Spleen (tissue), 13 donors: ENCODE measurements around the gene KLHL34. TPM values are rescaled to one million over a fixed set of nuclear protein-coding genes. Genes with fewer than 3 reads are reported as not detected.

ENCODE experiments used
- DNase-seq: peaks from one replicate; pipeline ENCODE4 v3.0.0-alpha.2; 2020
- H3K27ac ChIP-seq, 8 donors: fragments of 200-600 bp; sonication (generic) in 7 of 8; 1 replicate in 4 of 8; 2 replicates in 4 of 8; pipeline versions ENCODE4 v1.5.0 to v1.8.0; 2016 to 2021; ENCODE audit warnings: inconsistent platforms in 4 of 8, mild to moderate bottlenecking in 4 of 8, moderate library complexity in 1 of 8
- H3K27me3 ChIP-seq, 7 donors: fragments of 200-600 bp; sonication (generic) in 6 of 7; replicated peaks in 1 of 7; 1 replicate in 4 of 7; 2 replicates in 3 of 7; pipeline versions ENCODE4 v1.5.0 to v1.8.0; 2016 to 2021; ENCODE audit warnings: inconsistent platforms in 3 of 7, mild to moderate bottlenecking in 1 of 7
- H3K36me3 ChIP-seq, 6 donors: fragments of 200-600 bp; sonication (generic) in 5 of 6; 1 replicate in 4 of 6; 2 replicates in 2 of 6; pipeline versions ENCODE4 v1.5.0 to v1.8.0; 2016 to 2021; ENCODE audit warnings: inconsistent platforms in 2 of 6
- H3K4me1 ChIP-seq, 6 donors: fragments of 200-600 bp; sonication (generic) in 5 of 6; 1 replicate in 3 of 6; 2 replicates in 3 of 6; pipeline versions ENCODE4 v1.5.0 to v1.8.0; 2016 to 2021; ENCODE audit warnings: inconsistent platforms in 3 of 6
- H3K4me3 ChIP-seq, 8 donors: fragments of 200-600 bp; sonication (generic) in 7 of 8; 1 replicate in 4 of 8; 2 replicates in 4 of 8; pipeline versions ENCODE4 v1.5.0 to v1.8.0; 2016 to 2021; ENCODE audit warnings: inconsistent platforms in 4 of 8, mild to moderate bottlenecking in 4 of 8, moderate library complexity in 2 of 8
- H3K9me3 ChIP-seq, 8 donors: fragments of 200-600 bp; sonication (generic) in 7 of 8; 1 replicate in 4 of 8; 2 replicates in 4 of 8; pipeline versions ENCODE4 v1.5.0 to v1.8.0; 2016 to 2021; ENCODE audit warnings: inconsistent platforms in 4 of 8
- POLR2A ChIP-seq, 3 donors: fragments of 450-650 bp; IDR thresholded peaks; one replicate each; pipeline ENCODE4 v1.5.1; 2017; ENCODE audit warnings: antibody characterized with exemption in 3 of 3, mild to moderate bottlenecking in 1 of 3
- POLR2AphosphoS5 ChIP-seq, 3 donors: sonication (generic); formaldehyde crosslinking; IDR thresholded peaks; one replicate each; pipeline ENCODE4 v1.5.1; 2017; ENCODE audit warnings: antibody characterized with exemption in 3 of 3
- WGBS, 5 donors: extraction: QIAGEN DNeasy Blood & Tissue Kit in 3 of 5; methylation state at CpG; one replicate each; pipeline versions ENCODE4 v1.1.5 to v1.1.7; 2013 to 2018; 5-methylcytosine and 5-hydroxymethylcytosine counted together
- intact Hi-C: fragments of 100-400 bp; cut with DNase I; formaldehyde crosslinking; loops from one replicate; pipeline ENCODE4 v1.15.0; 2023; ENCODE audit warnings: low total_unique reads
- long read RNA-seq, 2 donors: transcript quantifications; one replicate each; lab custom pipeline, GENCODE V29; 2026
- polyA plus RNA-seq, 3 donors: library from polyadenylated mRNA; stranded (reverse); fragments of 200-250 nt; gene quantifications; one replicate each; pipeline ENCODE4 v1.2.1, GENCODE V29; 2013
- total RNA-seq, 7 donors: library from RNA; depleted of rRNA in 3 of 7; stranded (reverse); fragments of >200 nt in 3 of 7; fragmentation: NEBNext Ultra II Directional in 4 of 7; extraction: Animal tissue kit (Norgen Biotek cat#: 25700) in 4 of 7; gene quantifications; one replicate each; pipeline versions ENCODE4 v1.1.0 to v1.2.1, GENCODE V29; 2016 to 2021
- TF ChIP-seq, protein P1 (sequence below), 11 experiments: fragments of 200-600 bp in 7 of 11; fragments of 450-650 bp in 4 of 11; sonication (generic) in 4 of 11; IDR thresholded peaks in 8 of 11; conservative IDR thresholded peaks in 3 of 11; 1 replicate in 7 of 11; 2 replicates in 4 of 11; pipeline versions ENCODE4 v1.4.0 to v1.8.0; 2016 to 2021; ENCODE audit warnings: antibody characterized with exemption in 11 of 11, inconsistent platforms in 4 of 11, mild to moderate bottlenecking in 1 of 11
- donor health status: healthy with polysubstance abuse.
- donor health status: DM: no; HTN: no; CAD: no; lungs with moderate emphysema.
- donor health status: DM: no; HTN: no; CAD: no.
- donor health status: Bipolar disorder and iron deficiency.
- donor health status: healthy.
- donor health status: DM: no; HTN: no; CAD: no.
- donor health status: DM: yes; HTN: yes; CAD: no.

KLHL34 gene, protein sequence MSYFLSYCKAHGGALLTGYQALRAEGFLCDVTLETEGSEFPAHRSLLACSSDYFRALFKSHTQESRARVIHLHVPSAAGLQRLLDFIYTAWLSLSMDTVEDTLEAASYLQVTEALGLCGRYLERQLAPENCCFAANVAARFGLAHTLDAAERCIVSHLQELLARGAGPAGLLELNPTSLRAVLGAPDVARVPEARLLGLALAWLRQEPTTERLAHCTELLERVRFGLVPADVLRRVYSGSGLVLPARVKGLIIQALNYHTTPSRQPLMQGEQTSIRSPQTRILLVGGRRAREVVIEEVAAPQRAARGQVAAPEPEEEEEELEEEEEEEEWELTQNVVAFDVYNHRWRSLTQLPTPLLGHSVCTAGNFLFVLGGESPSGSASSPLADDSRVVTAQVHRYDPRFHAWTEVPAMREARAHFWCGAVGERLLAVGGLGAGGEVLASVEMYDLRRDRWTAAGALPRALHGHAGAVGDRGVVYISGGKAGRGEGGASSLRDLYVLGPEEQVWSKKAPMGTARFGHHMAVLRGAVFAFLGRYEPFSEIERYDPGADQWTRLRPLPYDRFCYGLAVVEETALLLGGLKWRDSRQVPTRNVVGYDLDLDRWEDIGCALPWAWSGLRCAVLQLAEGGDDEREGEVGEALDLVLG
- total RNA-seq, result under 1 TPM in 5 of 7 donors, not detected in 2; 0.14 to 0.63 (median 0.54) TPM
- polyA plus RNA-seq, result under 1 TPM; 0.18 to 0.48 (median 0.26) TPM
- long read RNA-seq, donor 1, partial matches to known transcripts, result 0 of 1 reads
- long read RNA-seq, donor 1, other reads (novel, unspliced or antisense), result 0 of 1 reads
- long read RNA-seq, donor 2, result 0 reads

DNA sequence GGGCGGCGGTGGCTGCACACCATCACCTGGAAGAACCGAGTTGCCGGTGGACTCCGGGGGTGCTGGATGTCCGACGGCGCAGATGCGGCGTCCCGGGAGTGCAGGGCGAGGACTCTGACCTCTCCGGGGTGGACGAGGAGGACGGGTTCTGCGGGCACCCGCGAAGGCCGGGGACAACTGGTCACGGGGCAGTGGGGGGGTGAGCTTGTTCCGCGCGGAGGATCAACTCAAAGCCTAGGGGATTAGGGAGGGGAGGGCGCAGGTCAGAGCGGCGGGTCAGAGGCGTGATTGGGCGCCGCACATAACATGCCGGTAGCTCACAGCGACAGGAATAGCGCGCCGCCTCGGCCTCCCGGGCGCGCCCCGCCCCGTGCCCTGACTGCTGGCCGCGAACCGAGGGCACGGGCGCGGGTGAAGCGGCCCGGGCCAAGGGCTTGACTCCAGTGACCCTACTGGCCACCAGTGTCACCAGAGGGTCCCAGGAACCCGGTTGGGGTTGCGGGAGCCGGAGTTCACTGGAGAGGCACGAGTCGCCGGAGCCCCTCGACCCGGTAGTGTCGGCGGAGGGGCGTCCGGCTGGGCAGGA, at the start of gene KLHL34:
KLHL34 (minus strand) TSS at position 179 of the 586 bp plus-strand sequence. CDS start 542 bp downstream, outside the sequence.
- intact Hi-C loops, result no loop called here
- Histone ChIP-seq H3K4me1 (peaks cover 0 to 8% (median 0%) of the 10 kb centered on the region in 6 donors), H3K36me3 (no peaks in the 10 kb centered on the region), H3K4me3 (peak within 1 kb of the TSS; percentile 8 to 52 (median 22)), H3K27me3 (peaks cover 0 to 40% (median 25%) of the 10 kb centered on the region in 7 donors), H3K9me3 (peaks cover 0 to 7% (median 0%) of the 10 kb centered on the region in 8 donors), H3K27ac (no peak within 1 kb of the TSS)
- TF ChIP-seq, protein P1, sequence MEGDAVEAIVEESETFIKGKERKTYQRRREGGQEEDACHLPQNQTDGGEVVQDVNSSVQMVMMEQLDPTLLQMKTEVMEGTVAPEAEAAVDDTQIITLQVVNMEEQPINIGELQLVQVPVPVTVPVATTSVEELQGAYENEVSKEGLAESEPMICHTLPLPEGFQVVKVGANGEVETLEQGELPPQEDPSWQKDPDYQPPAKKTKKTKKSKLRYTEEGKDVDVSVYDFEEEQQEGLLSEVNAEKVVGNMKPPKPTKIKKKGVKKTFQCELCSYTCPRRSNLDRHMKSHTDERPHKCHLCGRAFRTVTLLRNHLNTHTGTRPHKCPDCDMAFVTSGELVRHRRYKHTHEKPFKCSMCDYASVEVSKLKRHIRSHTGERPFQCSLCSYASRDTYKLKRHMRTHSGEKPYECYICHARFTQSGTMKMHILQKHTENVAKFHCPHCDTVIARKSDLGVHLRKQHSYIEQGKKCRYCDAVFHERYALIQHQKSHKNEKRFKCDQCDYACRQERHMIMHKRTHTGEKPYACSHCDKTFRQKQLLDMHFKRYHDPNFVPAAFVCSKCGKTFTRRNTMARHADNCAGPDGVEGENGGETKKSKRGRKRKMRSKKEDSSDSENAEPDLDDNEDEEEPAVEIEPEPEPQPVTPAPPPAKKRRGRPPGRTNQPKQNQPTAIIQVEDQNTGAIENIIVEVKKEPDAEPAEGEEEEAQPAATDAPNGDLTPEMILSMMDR (IDR thresholded peaks at IDR 0.05 in 8 of 11, conservative IDR thresholded peaks at IDR 0.05 in 3 of 11), result no peak
- no peak for TF ChIP-seq POLR2AphosphoS5 (IDR thresholded peaks at IDR 0.05)
- TF ChIP-seq POLR2A (IDR thresholded peaks at IDR 0.05), result no peak
- peak; percentile 72 for DNase-seq
- WGBS, 5 donors, result 5 to 43% (median 19%) methylated on average over 49 to 60 of the region's 60 CpGs; no CpG with 5 or more reads in 1 of the 5 donors

DNA sequence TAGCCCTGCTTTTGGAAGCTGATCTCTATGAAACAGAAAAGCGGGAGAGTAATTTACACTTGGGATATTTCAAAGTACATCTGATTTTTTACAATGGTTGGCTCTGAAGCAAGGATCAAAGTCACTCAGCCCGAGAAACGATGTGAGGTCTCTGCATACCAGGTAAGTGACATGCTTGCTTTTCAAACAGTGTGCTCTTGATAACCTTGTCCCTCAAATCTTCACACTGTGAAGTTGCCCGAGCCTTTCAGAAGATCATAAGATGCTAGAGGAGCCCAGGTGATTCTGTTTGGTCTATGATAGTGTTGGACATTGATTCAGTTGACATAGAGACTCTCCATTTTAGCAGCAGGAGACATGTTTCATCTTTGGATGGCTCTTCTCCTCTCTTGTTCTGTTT, 47.1 kb upstream of the KLHL34 start:
- H3K9me3 ChIP-seq, result peaks cover 0 to 11% (median 0%) of the 10 kb centered on the region in 8 donors
- DNase-seq, result no peak
- no peaks in the 10 kb centered on the region for H3K4me1 ChIP-seq
- 71 to 91% (median 83%) methylated on average over 4 of the region's 4 CpGs for WGBS, 5 donors
- no peaks in the 10 kb centered on the region for H3K27me3 ChIP-seq
- TF ChIP-seq POLR2A (IDR thresholded peaks at IDR 0.05) (no peak), POLR2AphosphoS5 (IDR thresholded peaks at IDR 0.05) (no peak)
- TF ChIP-seq, protein P1 (IDR thresholded peaks at IDR 0.05 in 8 of 11, conservative IDR thresholded peaks at IDR 0.05 in 3 of 11), result no peak
- H3K27ac ChIP-seq, result no peak overlapping the region
- no peaks in the 10 kb centered on the region for H3K36me3 ChIP-seq
- intact Hi-C loops, result no loop called here
- H3K4me3 ChIP-seq, result no peak overlapping the region

DNA sequence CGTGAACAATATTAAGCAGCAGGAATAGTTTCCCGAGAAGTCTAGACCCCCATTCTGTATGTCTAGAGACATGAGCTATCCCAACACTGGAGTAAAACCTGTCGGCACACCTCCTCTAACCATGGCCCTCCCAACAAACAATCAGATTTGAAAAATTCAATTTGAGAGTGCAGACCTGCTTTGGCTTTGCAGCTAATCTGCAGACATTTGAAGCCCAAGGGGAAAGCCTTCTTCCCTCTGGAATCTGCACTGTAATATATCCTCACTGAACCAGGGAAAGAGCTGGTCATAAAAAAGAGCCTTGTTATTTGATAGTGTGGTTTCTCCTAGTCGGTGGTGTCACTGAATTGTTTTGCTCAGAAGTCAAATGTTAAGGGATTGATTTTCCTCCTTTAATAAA, 44.6 kb upstream of the KLHL34 start:
- TF ChIP-seq, protein P1 (IDR thresholded peaks at IDR 0.05 in 8 of 11, conservative IDR thresholded peaks at IDR 0.05 in 3 of 11), result no peak
- TF ChIP-seq POLR2A (IDR thresholded peaks at IDR 0.05) (no peak), POLR2AphosphoS5 (IDR thresholded peaks at IDR 0.05) (no peak)
- DNase-seq, result no peak
- Histone ChIP-seq H3K4me1 (no peaks in the 10 kb centered on the region), H3K27me3 (no peaks in the 10 kb centered on the region), H3K36me3 (no peaks in the 10 kb centered on the region), H3K27ac (no peak overlapping the region), H3K9me3 (peaks cover 0 to 6% (median 0%) of the 10 kb centered on the region in 8 donors), H3K4me3 (no peak overlapping the region)
- WGBS, 5 donors, result 66 to 79% (median 75%) methylated on average over 4 of the region's 4 CpGs
- intact Hi-C loops, result no loop called here
